GM10266 (cell line): ENCODE results near the gene EP400.

Experiments
- DNase-seq: peaks from one replicate; pipeline ENCODE4 v3.0.0; 2012; ENCODE audit errors: extremely low spot score
- CTCF ChIP-seq: IDR thresholded peaks from 2 replicates; pipeline ENCODE4 v1.5.1; 2012; ENCODE audit warnings: mild to moderate bottlenecking, low read depth; ENCODE audit not compliant: control insufficient read depth, insufficient read depth; ENCODE audit errors: missing control alignments

EP400 gene

GRCh38 chr12:132116709-132117557 lies 167.2 kb downstream of the EP400 start:
- no peak for DNase-seq
- TF ChIP-seq CTCF, result no peak

GRCh38 chr12:132117558-132117875 lies 167.8 kb downstream of the EP400 start:
- DNase-seq, result no peak
- TF ChIP-seq CTCF, result no peak

GRCh38 chr12:132118876-132119275 lies 169.1 kb downstream of the EP400 start:
- no peak for DNase-seq
- no peak for TF ChIP-seq CTCF

GRCh38 chr12:132121283-132121682 lies 171.5 kb downstream of the EP400 start:
- no peak for TF ChIP-seq CTCF
- DNase-seq, result no peak

- no peak for TF ChIP-seq CTCF
- no peak for DNase-seq
Measured at GRCh38 chr12:132123970-132124765, 174.4 kb downstream of the EP400 start.

- TF ChIP-seq CTCF, result no peak
- DNase-seq, result no peak
Measured at GRCh38 chr12:132124766-132125425, 175.2 kb downstream of the EP400 start.
